ENCODE results near the gene STK38. TPM values are rescaled to one million over a fixed set of nuclear protein-coding genes. Genes with fewer than 3 reads are reported as not detected.

The STK38 gene
- total RNA-seq, 4 donors from 2014 or later, result 23.0 to 33.8 (median 27.0) TPM

- Histone ChIP-seq H3K36me3 (no peaks in the 10 kb centered on the region), H3K9me3 (no peaks in the 10 kb centered on the region), H3K4me1 (no peaks in the 10 kb centered on the region), H3K27me3 (no peaks in the 10 kb centered on the region), H3K4me3 (no peak overlapping the region), H3K27ac (no peak overlapping the region)
- DNase-seq (ENCODE audit: low spot score in 2 of 2), result no peak
- TF ChIP-seq CTCF (IDR thresholded peaks at IDR 0.05), result no peak
- no peak for TF ChIP-seq POLR2AphosphoS5 (IDR thresholded peaks at IDR 0.05)
- TF ChIP-seq POLR2A (IDR thresholded peaks at IDR 0.05), result no peak
- TF ChIP-seq EP300 (IDR thresholded peaks at IDR 0.05), result no peak
- 39% methylated on average over 1 of the region's 1 CpG for WGBS
Observed at GRCh38 chr6:36555750-36556252, 8.5 kb upstream of the STK38 start.

GRCh38 chr6:36550473-36551000 is 3.3 kb upstream of the STK38 start:
- Histone ChIP-seq H3K9me3 (no peaks in the 10 kb centered on the region), H3K36me3 (no peaks in the 10 kb centered on the region), H3K27me3 (no peaks in the 10 kb centered on the region), H3K27ac (no peak overlapping the region), H3K4me3 (no peak overlapping the region), H3K4me1 (peaks cover 11% of the 10 kb centered on the region)
- TF ChIP-seq CTCF (IDR thresholded peaks at IDR 0.05) (no peak), POLR2AphosphoS5 (IDR thresholded peaks at IDR 0.05) (no peak), POLR2A (IDR thresholded peaks at IDR 0.05) (no peak), EP300 (IDR thresholded peaks at IDR 0.05) (no peak)
- no peak for DNase-seq (ENCODE audit: low spot score in 2 of 2)
- WGBS, result 100% methylated on average over 1 of the region's 1 CpG

- Histone ChIP-seq H3K27me3 (no peaks in the 10 kb centered on the region), H3K4me1 (peaks cover 30% of the 10 kb centered on the region), H3K4me3 (no peak overlapping the region), H3K36me3 (no peaks in the 10 kb centered on the region), H3K9me3 (no peaks in the 10 kb centered on the region), H3K27ac (no peak overlapping the region)
- no peak for TF ChIP-seq EP300 (IDR thresholded peaks at IDR 0.05)
- TF ChIP-seq POLR2A (IDR thresholded peaks at IDR 0.05), result no peak
- no peak for TF ChIP-seq POLR2AphosphoS5 (IDR thresholded peaks at IDR 0.05)
- TF ChIP-seq CTCF (IDR thresholded peaks at IDR 0.05), result no peak
- WGBS, result 90% methylated on average over 2 of the region's 2 CpGs
- no peak for DNase-seq (ENCODE audit: low spot score in 2 of 2)
Observed at GRCh38 chr6:36548401-36548743, 1.1 kb upstream of the STK38 start.

- H3K27ac ChIP-seq, result peak overlapping the region; percentile 91
- no peak for DNase-seq (ENCODE audit: low spot score in 2 of 2)
- H3K27me3 ChIP-seq, result no peaks in the 10 kb centered on the region
- H3K36me3 ChIP-seq, result no peaks in the 10 kb centered on the region
- no peaks in the 10 kb centered on the region for H3K9me3 ChIP-seq
- H3K4me1 ChIP-seq, result peaks cover 32% of the 10 kb centered on the region
- 59% methylated on average over 13 of the region's 13 CpGs for WGBS
- peak overlapping the region; percentile 63 for H3K4me3 ChIP-seq
- TF ChIP-seq POLR2A (IDR thresholded peaks at IDR 0.05), result no peak
- TF ChIP-seq POLR2AphosphoS5 (IDR thresholded peaks at IDR 0.05), result no peak
- no peak for TF ChIP-seq CTCF (IDR thresholded peaks at IDR 0.05)
- TF ChIP-seq EP300 (IDR thresholded peaks at IDR 0.05), result no peak
Observed at GRCh38 chr6:36547646-36548400, 544 bp upstream of the STK38 start.

- H3K4me1 ChIP-seq, result peaks cover 39% of the 10 kb centered on the region
- TF ChIP-seq POLR2A (IDR thresholded peaks at IDR 0.05) (no peak), CTCF (IDR thresholded peaks at IDR 0.05) (no peak), EP300 (IDR thresholded peaks at IDR 0.05) (no peak), POLR2AphosphoS5 (IDR thresholded peaks at IDR 0.05) (no peak)
- under 1% methylated on average over 15 of the region's 15 CpGs for WGBS
- no peaks in the 10 kb centered on the region for H3K36me3 ChIP-seq
- peak overlapping the region; percentile 63 for H3K4me3 ChIP-seq
- peak overlapping the region; percentile 91 for H3K27ac ChIP-seq
- H3K9me3 ChIP-seq, result no peaks in the 10 kb centered on the region
- no peak for DNase-seq (ENCODE audit: low spot score in 2 of 2)
- H3K27me3 ChIP-seq, result no peaks in the 10 kb centered on the region
Observed at GRCh38 chr6:36546308-36546919, 865 bp downstream of the STK38 start.
